Endothelial cell of umbilical vein (primary cell): ENCODE data around the gene PRIMPOL. TPM values are rescaled to one million over a fixed set of nuclear protein-coding genes. Genes with fewer than 3 reads are reported as not detected.

Experiments used
- BruUV-seq: library from RNA; stranded (reverse); fragments of 400-500 nt; replicated peaks from 2 replicates; lab custom pipeline; 2021; lab: Mats Ljungman, UMichigan
- CTCF ChIA-PET: fragments of 300-600, 350-600 bp; sonication (Branson Sonifier 250); formaldehyde crosslinking; loops from one replicate; lab custom pipeline; 2021; ENCODE audit warnings: antibody characterized with exemption, inconsistent platforms; lab: Charles Lee
- POLR2A ChIA-PET: fragments of 300-600, 350-600 bp; sonication (Branson Sonifier 250); formaldehyde crosslinking; loops from one replicate; lab custom pipeline; 2021; ENCODE audit warnings: antibody characterized with exemption, inconsistent platforms; lab: Charles Lee
- DNase-seq: peaks from one replicate; pipeline ENCODE4 v3.0.0-alpha.2; 2011; ENCODE audit warnings: low read depth, low spot score
- FAIRE-seq: peaks from 2 replicates; lab custom pipeline; 2011; peaks lifted over from hg19 to GRCh38; lab: Jason Lieb, UNC
- H2AFZ ChIP-seq: 2 replicates; pipeline ENCODE4 v1.6.0; 2012; ENCODE audit warnings: low read depth, low read length, control low read depth, inconsistent platforms
- H3K27ac ChIP-seq: 2 replicates; pipeline ENCODE4 v1.5.1; 2011; ENCODE audit warnings: low read depth, mild to moderate bottlenecking, control low read depth, low read length, moderate library complexity; ENCODE audit not compliant: insufficient read depth
- H3K27me3 ChIP-seq, 2 experiments: 2 replicates each; pipeline versions ENCODE4 v1.6.0 to v1.6.1; 2011; ENCODE audit warnings: low read length in 2 of 2, mixed read lengths in 1 of 2; ENCODE audit not compliant: control insufficient read depth in 2 of 2, insufficient read depth in 2 of 2
- H3K36me3 ChIP-seq, 2 experiments: 2 replicates in 1 of 2; 3 replicates in 1 of 2; pipeline ENCODE4 v1.5.1; 2011; ENCODE audit warnings: low read length in 2 of 2, mild to moderate bottlenecking in 1 of 2, moderate library complexity in 1 of 2; ENCODE audit not compliant: control insufficient read depth in 2 of 2, insufficient read depth in 2 of 2; ENCODE audit errors: extremely low read depth in 1 of 2
- H3K4me1 ChIP-seq: 3 replicates; pipeline ENCODE4 v1.5.1; 2011; ENCODE audit warnings: mild to moderate bottlenecking, low read length; ENCODE audit not compliant: control insufficient read depth, insufficient read depth; ENCODE audit errors: extremely low read depth
- H3K4me2 ChIP-seq: 2 replicates; pipeline ENCODE4 v1.6.1; 2011; ENCODE audit warnings: low read length, control low read depth, mixed read lengths; ENCODE audit not compliant: insufficient read depth
- H3K4me3 ChIP-seq, 3 experiments: fragments of 200-600 bp in 1 of 3; sonication (generic), shearing (Covaris generic) in 1 of 3; replicated peaks in 1 of 3; 2 replicates each; pipeline ENCODE4 v1.5.1; 2011 to 2016; ENCODE audit warnings: control low read depth in 3 of 3, low read length in 3 of 3, mild to moderate bottlenecking in 2 of 3, inconsistent platforms in 1 of 3, low read depth in 1 of 3, moderate library complexity in 1 of 3; ENCODE audit not compliant: insufficient read depth in 1 of 3
- H3K79me2 ChIP-seq: 2 replicates; pipeline ENCODE4 v1.6.0; 2012; ENCODE audit warnings: low read length, inconsistent platforms; ENCODE audit not compliant: control insufficient read depth, insufficient read depth
- H3K9ac ChIP-seq: replicated peaks from 2 replicates; pipeline ENCODE3; 2011; ENCODE audit warnings: low read length, control low read depth; ENCODE audit not compliant: insufficient read depth; ENCODE audit errors: extremely low read depth
- H3K9me1 ChIP-seq: replicated peaks from 3 replicates; pipeline ENCODE4 v1.6.0; 2011; ENCODE audit warnings: mild to moderate bottlenecking, low read length; ENCODE audit not compliant: control insufficient read depth, insufficient read depth; ENCODE audit errors: extremely low read depth
- H3K9me3 ChIP-seq: replicated peaks from 2 replicates; pipeline ENCODE4 v1.5.1; 2012; ENCODE audit warnings: low read length, inconsistent platforms; ENCODE audit not compliant: control insufficient read depth, insufficient read depth
- H4K20me1 ChIP-seq: replicated peaks from 2 replicates; pipeline ENCODE3; 2011; ENCODE audit warnings: mild to moderate bottlenecking, low read length; ENCODE audit not compliant: control insufficient read depth, insufficient read depth; ENCODE audit errors: extremely low read depth
- GATA2 ChIP-seq: IDR thresholded peaks from 2 replicates; pipeline ENCODE4 v1.7.0; 2011; ENCODE audit warnings: low read depth, mild to moderate bottlenecking, moderate library complexity, mixed read lengths, low read length; ENCODE audit not compliant: insufficient read length, insufficient read depth
- JUN ChIP-seq: IDR thresholded peaks from 2 replicates; pipeline ENCODE4 v1.6.1; 2011; ENCODE audit warnings: borderline replicate concordance, low read depth; ENCODE audit not compliant: insufficient read length, insufficient read depth
- dilution Hi-C: fragments of 300-500 bp; cut with MboI; formaldehyde crosslinking; loops from one replicate; pipeline ENCODE4 v1.15.0; 2019; ENCODE audit warnings: low sequenced_read_pairs; ENCODE audit not compliant: extremely low pct_ligation_motif_present
- intact Hi-C: fragments of 100-400 bp; cut with micrococcal nuclease; formaldehyde crosslinking; loops from one replicate; pipeline ENCODE4 v1.10.0; 2022
- polyA plus RNA-seq, 4 experiments: library from polyadenylated mRNA; depleted of rRNA in 3 of 4; stranded (reverse) in 3 of 4; unstranded in 1 of 4; fragments of >200 nt; gene quantifications; 2 replicates each; pipeline versions ENCODE4 v1.2.1 to v1.2.3, GENCODE V29; 2011 to 2012; ENCODE audit warnings: missing spikeins in 1 of 4
- total RNA-seq: library from RNA; stranded (reverse); gene quantifications from 2 replicates; pipeline ENCODE4 v1.2.3, GENCODE V29; 2021
- TF ChIP-seq, protein P1 (sequence below): IDR thresholded peaks from 2 replicates; pipeline ENCODE4 v1.6.1; 2011; ENCODE audit not compliant: insufficient read depth, insufficient read length
- TF ChIP-seq, protein P2 (sequence below), 2 donors: IDR thresholded peaks; 1 replicate in 1 of 2; 2 replicates in 1 of 2; pipeline ENCODE4 v1.5.1; 2011; ENCODE audit warnings: low read length in 2 of 2, mild to moderate bottlenecking in 2 of 2, moderate library complexity in 2 of 2, control low read depth in 1 of 2, inconsistent platforms in 1 of 2, low read depth in 1 of 2; ENCODE audit not compliant: insufficient read depth in 1 of 2; ENCODE audit errors: extremely low read depth in 1 of 2

The PRIMPOL gene
- total and polyA plus RNA-seq, 2 donors (not counting 3 experiments of a cell fraction or from before 2014, with no cell fraction given) = 5.9 to 11.1 TPM

DNA sequence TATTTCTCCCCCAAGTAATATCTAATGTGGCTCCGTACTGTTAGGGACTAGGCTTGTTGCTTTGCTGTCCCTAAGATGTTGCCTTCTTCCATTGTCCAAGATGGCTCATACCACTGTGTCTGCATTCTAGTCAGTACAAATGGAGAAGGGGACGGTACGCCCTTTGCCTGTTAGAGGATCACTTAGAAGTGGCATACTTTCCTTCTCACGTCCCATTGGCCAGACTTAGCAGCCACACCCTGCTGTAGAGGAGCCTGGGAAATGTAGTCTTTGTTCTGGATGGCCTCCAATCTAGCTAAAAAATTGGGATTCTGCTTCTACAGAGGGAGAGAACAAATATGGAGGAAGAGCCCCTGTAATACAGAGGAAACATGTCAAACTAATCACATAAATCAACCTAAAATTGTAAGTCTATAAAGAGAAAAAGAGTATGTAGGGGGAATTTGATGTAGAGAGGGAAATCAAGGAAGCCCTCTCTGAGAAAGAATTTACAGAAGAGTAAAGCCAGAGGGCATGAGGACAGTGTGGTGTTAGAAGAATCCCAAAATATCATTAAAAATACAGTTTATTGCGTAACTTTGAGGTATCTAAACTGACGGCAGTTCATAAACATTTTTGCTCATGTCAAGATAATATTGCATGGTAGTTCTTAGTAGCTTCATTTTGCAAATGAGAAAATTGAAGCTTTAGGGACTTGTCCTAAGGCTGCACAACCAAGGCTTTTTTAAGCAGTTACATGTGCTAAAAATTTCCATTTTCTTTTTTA lies 15.1 kb downstream of the PRIMPOL start:
- H3K27ac ChIP-seq = no peak overlapping the region
- H3K9me1 ChIP-seq = no peaks in the 10 kb centered on the region
- no peak overlapping the region for H3K9ac ChIP-seq
- FAIRE-seq (no peak), DNase-seq (no peak)
- peaks cover 16% of the 10 kb centered on the region for H3K4me1 ChIP-seq
- H2AFZ ChIP-seq = no peak overlapping the region
- H4K20me1 ChIP-seq = no peaks in the 10 kb centered on the region
- BruUV-seq = no TSS peak
- no peak overlapping the region for H3K4me2 ChIP-seq
- CTCF ChIA-PET = interaction anchor here (1.5 kb wide), 1 partner anchor 8 kb away, joined by 5 read pairs; no protein-coding TSS in a partner anchor
- POLR2A ChIA-PET = no interaction called here
- H3K9me3 ChIP-seq = no peaks in the 10 kb centered on the region
- no peaks in the 10 kb centered on the region for H3K27me3 ChIP-seq
- dilution Hi-C loops = no loop called here
- H3K79me2 ChIP-seq = no peaks in the 10 kb centered on the region
- intact Hi-C loops = no loop called here
- H3K36me3 ChIP-seq = no peaks in the 10 kb centered on the region
- TF ChIP-seq, protein P1, sequence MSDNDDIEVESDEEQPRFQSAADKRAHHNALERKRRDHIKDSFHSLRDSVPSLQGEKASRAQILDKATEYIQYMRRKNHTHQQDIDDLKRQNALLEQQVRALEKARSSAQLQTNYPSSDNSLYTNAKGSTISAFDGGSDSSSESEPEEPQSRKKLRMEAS = no peak
- TF ChIP-seq, protein P2, sequence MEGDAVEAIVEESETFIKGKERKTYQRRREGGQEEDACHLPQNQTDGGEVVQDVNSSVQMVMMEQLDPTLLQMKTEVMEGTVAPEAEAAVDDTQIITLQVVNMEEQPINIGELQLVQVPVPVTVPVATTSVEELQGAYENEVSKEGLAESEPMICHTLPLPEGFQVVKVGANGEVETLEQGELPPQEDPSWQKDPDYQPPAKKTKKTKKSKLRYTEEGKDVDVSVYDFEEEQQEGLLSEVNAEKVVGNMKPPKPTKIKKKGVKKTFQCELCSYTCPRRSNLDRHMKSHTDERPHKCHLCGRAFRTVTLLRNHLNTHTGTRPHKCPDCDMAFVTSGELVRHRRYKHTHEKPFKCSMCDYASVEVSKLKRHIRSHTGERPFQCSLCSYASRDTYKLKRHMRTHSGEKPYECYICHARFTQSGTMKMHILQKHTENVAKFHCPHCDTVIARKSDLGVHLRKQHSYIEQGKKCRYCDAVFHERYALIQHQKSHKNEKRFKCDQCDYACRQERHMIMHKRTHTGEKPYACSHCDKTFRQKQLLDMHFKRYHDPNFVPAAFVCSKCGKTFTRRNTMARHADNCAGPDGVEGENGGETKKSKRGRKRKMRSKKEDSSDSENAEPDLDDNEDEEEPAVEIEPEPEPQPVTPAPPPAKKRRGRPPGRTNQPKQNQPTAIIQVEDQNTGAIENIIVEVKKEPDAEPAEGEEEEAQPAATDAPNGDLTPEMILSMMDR (IDR thresholded peaks at IDR 0.05; ENCODE audit: extremely low read depth in 1 of 2, insufficient read depth in 1 of 2, low read depth in 1 of 2, low read length in 2 of 2) = no peak
- TF ChIP-seq GATA2 (no peak), JUN (no peak)
- H3K4me3 ChIP-seq = no peak overlapping the region
